WTC11 (cell line): ENCODE results near the gene HDAC1.

Source experiments
- FOXK1 ChIP-seq: sonication (generic); formaldehyde crosslinking; IDR thresholded peaks from 2 replicates; pipeline ENCODE4 v1.8.0; 2022; ENCODE audit warnings: mild to moderate bottlenecking, moderate library complexity, missing genetic modification reagents
- JUN ChIP-seq: sonication (generic); formaldehyde crosslinking; IDR thresholded peaks from 2 replicates; pipeline ENCODE4 v1.8.0; 2023; ENCODE audit warnings: mild to moderate bottlenecking, missing genetic modification reagents
- NFYB ChIP-seq: sonication (generic); formaldehyde crosslinking; conservative IDR thresholded peaks from 2 replicates; pipeline ENCODE4 v1.8.0; 2022; ENCODE audit warnings: low read depth, missing genetic modification reagents
- RELA ChIP-seq: sonication (generic); formaldehyde crosslinking; IDR thresholded peaks from 2 replicates; pipeline ENCODE4 v1.8.1; 2022; ENCODE audit warnings: missing genetic modification reagents, mild to moderate bottlenecking, borderline replicate concordance
- TF ChIP-seq, protein P1 (sequence below): sonication (generic); formaldehyde crosslinking; IDR thresholded peaks from 2 replicates; pipeline ENCODE4 v1.8.0; 2023; ENCODE audit warnings: missing genetic modification reagents
- TF ChIP-seq, protein P2 (sequence below): fragments of 200-600 bp; IDR thresholded peaks from 2 replicates; pipeline ENCODE4 v1.8.0; 2022; ENCODE audit warnings: antibody characterized with exemption
- TF ChIP-seq, protein P3 (sequence below): fragments of 250-450 bp; sonication (Bioruptor Pico); IDR thresholded peaks from 2 replicates; pipeline ENCODE4 v1.8.0; 2021; ENCODE audit warnings: mild to moderate bottlenecking
- TF ChIP-seq, protein P4 (sequence below): sonication (generic); formaldehyde crosslinking; IDR thresholded peaks from 2 replicates; pipeline ENCODE4 v1.8.1; 2023; ENCODE audit warnings: mild to moderate bottlenecking, missing genetic modification reagents, moderate library complexity
- TF ChIP-seq, protein P5 (sequence below): sonication (generic); formaldehyde crosslinking; IDR thresholded peaks from 2 replicates; pipeline ENCODE4 v1.8.1; 2023; ENCODE audit warnings: mild to moderate bottlenecking, missing genetic modification reagents

DNA sequence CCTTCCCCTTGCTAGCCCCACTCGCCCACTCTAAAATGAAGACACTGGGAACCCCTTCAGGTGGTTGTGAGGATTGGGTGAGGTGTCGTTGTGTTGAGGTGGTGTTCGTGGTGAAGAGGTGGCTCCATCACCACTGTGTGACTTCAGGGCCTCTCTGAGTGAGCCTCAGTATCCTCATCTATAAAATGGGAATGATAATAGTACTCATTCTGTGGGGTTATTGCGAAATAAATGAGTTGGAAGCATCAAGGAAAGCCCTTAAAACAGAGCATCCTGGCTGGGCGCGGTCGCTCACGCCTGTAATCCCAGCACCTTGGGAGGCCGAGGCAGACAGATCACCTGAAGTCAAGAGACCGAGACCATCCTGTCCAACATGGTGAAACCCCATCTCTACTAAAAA is 50.8 kb downstream of the HDAC1 start:
- TF ChIP-seq, protein P1, sequence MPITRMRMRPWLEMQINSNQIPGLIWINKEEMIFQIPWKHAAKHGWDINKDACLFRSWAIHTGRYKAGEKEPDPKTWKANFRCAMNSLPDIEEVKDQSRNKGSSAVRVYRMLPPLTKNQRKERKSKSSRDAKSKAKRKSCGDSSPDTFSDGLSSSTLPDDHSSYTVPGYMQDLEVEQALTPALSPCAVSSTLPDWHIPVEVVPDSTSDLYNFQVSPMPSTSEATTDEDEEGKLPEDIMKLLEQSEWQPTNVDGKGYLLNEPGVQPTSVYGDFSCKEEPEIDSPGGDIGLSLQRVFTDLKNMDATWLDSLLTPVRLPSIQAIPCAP (CRISPR knock-in tag): no peak
- TF ChIP-seq, protein P2, sequence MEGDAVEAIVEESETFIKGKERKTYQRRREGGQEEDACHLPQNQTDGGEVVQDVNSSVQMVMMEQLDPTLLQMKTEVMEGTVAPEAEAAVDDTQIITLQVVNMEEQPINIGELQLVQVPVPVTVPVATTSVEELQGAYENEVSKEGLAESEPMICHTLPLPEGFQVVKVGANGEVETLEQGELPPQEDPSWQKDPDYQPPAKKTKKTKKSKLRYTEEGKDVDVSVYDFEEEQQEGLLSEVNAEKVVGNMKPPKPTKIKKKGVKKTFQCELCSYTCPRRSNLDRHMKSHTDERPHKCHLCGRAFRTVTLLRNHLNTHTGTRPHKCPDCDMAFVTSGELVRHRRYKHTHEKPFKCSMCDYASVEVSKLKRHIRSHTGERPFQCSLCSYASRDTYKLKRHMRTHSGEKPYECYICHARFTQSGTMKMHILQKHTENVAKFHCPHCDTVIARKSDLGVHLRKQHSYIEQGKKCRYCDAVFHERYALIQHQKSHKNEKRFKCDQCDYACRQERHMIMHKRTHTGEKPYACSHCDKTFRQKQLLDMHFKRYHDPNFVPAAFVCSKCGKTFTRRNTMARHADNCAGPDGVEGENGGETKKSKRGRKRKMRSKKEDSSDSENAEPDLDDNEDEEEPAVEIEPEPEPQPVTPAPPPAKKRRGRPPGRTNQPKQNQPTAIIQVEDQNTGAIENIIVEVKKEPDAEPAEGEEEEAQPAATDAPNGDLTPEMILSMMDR: no peak
- TF ChIP-seq, protein P3, sequence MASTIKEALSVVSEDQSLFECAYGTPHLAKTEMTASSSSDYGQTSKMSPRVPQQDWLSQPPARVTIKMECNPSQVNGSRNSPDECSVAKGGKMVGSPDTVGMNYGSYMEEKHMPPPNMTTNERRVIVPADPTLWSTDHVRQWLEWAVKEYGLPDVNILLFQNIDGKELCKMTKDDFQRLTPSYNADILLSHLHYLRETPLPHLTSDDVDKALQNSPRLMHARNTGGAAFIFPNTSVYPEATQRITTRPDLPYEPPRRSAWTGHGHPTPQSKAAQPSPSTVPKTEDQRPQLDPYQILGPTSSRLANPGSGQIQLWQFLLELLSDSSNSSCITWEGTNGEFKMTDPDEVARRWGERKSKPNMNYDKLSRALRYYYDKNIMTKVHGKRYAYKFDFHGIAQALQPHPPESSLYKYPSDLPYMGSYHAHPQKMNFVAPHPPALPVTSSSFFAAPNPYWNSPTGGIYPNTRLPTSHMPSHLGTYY (CRISPR knock-in tag): no peak
- TF ChIP-seq JUN (CRISPR knock-in tag): no peak
- no peak for TF ChIP-seq RELA (CRISPR knock-in tag)
- TF ChIP-seq, protein P4, sequence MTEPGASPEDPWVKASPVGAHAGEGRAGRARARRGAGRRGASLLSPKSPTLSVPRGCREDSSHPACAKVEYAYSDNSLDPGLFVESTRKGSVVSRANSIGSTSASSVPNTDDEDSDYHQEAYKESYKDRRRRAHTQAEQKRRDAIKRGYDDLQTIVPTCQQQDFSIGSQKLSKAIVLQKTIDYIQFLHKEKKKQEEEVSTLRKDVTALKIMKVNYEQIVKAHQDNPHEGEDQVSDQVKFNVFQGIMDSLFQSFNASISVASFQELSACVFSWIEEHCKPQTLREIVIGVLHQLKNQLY (CRISPR knock-in tag): no peak
- TF ChIP-seq NFYB: no peak
- TF ChIP-seq FOXK1 (CRISPR knock-in tag): no peak
- TF ChIP-seq, protein P5, sequence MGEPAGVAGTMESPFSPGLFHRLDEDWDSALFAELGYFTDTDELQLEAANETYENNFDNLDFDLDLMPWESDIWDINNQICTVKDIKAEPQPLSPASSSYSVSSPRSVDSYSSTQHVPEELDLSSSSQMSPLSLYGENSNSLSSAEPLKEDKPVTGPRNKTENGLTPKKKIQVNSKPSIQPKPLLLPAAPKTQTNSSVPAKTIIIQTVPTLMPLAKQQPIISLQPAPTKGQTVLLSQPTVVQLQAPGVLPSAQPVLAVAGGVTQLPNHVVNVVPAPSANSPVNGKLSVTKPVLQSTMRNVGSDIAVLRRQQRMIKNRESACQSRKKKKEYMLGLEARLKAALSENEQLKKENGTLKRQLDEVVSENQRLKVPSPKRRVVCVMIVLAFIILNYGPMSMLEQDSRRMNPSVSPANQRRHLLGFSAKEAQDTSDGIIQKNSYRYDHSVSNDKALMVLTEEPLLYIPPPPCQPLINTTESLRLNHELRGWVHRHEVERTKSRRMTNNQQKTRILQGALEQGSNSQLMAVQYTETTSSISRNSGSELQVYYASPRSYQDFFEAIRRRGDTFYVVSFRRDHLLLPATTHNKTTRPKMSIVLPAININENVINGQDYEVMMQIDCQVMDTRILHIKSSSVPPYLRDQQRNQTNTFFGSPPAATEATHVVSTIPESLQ (CRISPR knock-in tag): no peak
